PC-3 (cell line): ENCODE results near the gene CHURC1.

ENCODE experiments used
- CTCF ChIP-seq: fragments of 300-600 bp; sonication (generic); conservative IDR thresholded peaks from 2 replicates; pipeline ENCODE4 v1.5.1; 2017; ENCODE audit warnings: antibody characterized with exemption, low read depth, mild to moderate bottlenecking, low read length
- EZH2 ChIP-seq: fragments of 300-600 bp; sonication (generic); IDR thresholded peaks from one replicate; pipeline ENCODE4 v1.6.1; 2017; ENCODE audit warnings: antibody characterized with exemption, mild to moderate bottlenecking, low read length; ENCODE audit not compliant: unreplicated experiment

- TF ChIP-seq EZH2: no peak
- no peak for TF ChIP-seq CTCF
Observed at GRCh38 chr14:64926398-64926995, 12.2 kb downstream of the CHURC1 start.
